SU-DHL-6 (cell line): ENCODE results near the gene RND3.

ENCODE experiments used
- H2AFZ ChIP-seq: fragments of 200-600 bp; sonication (generic); 2 replicates; pipeline ENCODE4 v1.6.1; 2014; ENCODE audit warnings: low read depth, mild to moderate bottlenecking, moderate library complexity, mixed read lengths, antibody characterized with exemption, low read length; ENCODE audit not compliant: severe bottlenecking
- H3F3A ChIP-seq: fragments of 200-600 bp; shearing (Covaris generic); 2 replicates; pipeline ENCODE4 v1.6.0; 2016; ENCODE audit warnings: antibody characterized with exemption, mild to moderate bottlenecking; ENCODE audit not compliant: insufficient read depth
- H3K27ac ChIP-seq: fragments of 200-600 bp; sonication (generic); 2 replicates; pipeline ENCODE4 v1.5.1; 2016; ENCODE audit warnings: low read depth, mild to moderate bottlenecking, low read length, moderate library complexity, mixed read lengths
- H3K27me3 ChIP-seq: fragments of 200-600 bp; sonication (generic), shearing (Covaris generic); 2 replicates; pipeline ENCODE4 v1.6.0; 2014; ENCODE audit warnings: mild to moderate bottlenecking, low read length
- H3K36me3 ChIP-seq: fragments of 200-600 bp; sonication (generic); 2 replicates; pipeline ENCODE4 v1.6.1; 2014; ENCODE audit warnings: mild to moderate bottlenecking, low read length, mixed read lengths
- H3K4me2 ChIP-seq: fragments of 300-600, 200-600 bp; shearing (Covaris generic), sonication (generic); 2 replicates; pipeline ENCODE4 v1.6.0; 2014; ENCODE audit warnings: low read length, low read depth, mild to moderate bottlenecking; ENCODE audit not compliant: poor library complexity, severe bottlenecking
- H3K4me3 ChIP-seq: fragments of 200-600 bp; sonication (generic); 2 replicates; pipeline ENCODE4 v1.5.1; 2014; ENCODE audit warnings: antibody characterized with exemption, low read length, mild to moderate bottlenecking, mixed read lengths; ENCODE audit not compliant: insufficient read depth, poor library complexity, severe bottlenecking
- H3K79me2 ChIP-seq: fragments of 200-600 bp; sonication (generic); 2 replicates; pipeline ENCODE4 v1.6.1; 2014; ENCODE audit warnings: mild to moderate bottlenecking, low read length, moderate library complexity; ENCODE audit not compliant: insufficient read depth
- H3K9ac ChIP-seq: fragments of 200-600 bp; sonication (generic); 2 replicates; pipeline ENCODE4 v1.7.0; 2014; ENCODE audit warnings: mild to moderate bottlenecking, low read length
- H3K9me2 ChIP-seq: fragments of 200-600 bp; sonication (generic); replicated peaks from 2 replicates; pipeline ENCODE4 v1.6.1; 2014; ENCODE audit warnings: low read length; ENCODE audit not compliant: insufficient read depth
- H3K9me3 ChIP-seq: fragments of 200-600 bp; sonication (generic); 2 replicates; pipeline ENCODE4 v1.6.1; 2014; ENCODE audit warnings: low read length, mixed read lengths; ENCODE audit not compliant: insufficient read depth
- H4K20me1 ChIP-seq: fragments of 200-600 bp; sonication (generic); 2 replicates; pipeline ENCODE4 v1.6.1; 2014; ENCODE audit warnings: low read depth, mild to moderate bottlenecking, antibody characterized with exemption, low read length, moderate library complexity, mixed read lengths
- EZH2phosphoT487 ChIP-seq: fragments of 200-600 bp; sonication (generic), shearing (Covaris generic); conservative IDR thresholded peaks from 2 replicates; pipeline ENCODE4 v1.6.1; 2018; ENCODE audit warnings: mild to moderate bottlenecking, antibody characterized with exemption, low read length, moderate library complexity, mixed read lengths
- TF ChIP-seq, protein P1 (sequence below): fragments of 200-600 bp; sonication (generic); IDR thresholded peaks from one replicate; pipeline ENCODE4 v1.5.1; 2017; ENCODE audit warnings: antibody characterized with exemption, mild to moderate bottlenecking, low read length, moderate library complexity; ENCODE audit not compliant: insufficient read depth, poor library complexity, severe bottlenecking

RND3 gene

DNA sequence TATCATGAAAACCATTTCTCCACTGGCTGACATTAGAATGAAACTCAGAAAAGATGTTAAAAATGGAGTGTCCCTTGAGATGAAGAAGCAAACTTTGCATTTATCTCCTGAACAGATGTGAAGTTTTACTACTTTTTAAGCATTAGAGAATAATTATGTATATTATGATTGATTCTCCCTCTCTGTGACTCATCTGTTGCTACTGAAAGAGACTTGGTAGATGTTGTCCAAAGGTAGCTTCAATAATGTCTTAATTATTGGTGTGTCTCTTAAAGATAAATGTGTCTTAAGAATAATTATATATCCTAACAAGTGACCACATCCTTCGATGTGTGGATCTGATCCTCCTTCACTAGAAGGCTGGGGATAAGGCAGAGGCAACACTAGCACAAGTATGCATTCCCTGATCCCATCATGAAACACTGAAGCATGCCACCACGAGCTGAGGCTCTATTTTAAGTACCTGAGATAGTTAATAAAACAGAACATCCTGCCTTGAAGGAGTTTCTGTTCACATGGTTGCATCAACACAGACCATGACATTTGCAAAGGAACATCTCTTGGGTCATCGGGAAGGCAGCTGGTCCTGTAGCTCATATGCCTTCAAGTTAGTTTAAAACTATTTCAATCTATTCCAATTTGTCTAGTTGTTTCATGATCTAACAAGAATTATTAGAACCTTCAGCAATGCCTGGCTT is 15.5 kb downstream of the RND3 start:
- Histone ChIP-seq H3K9me2 (no peaks in the 10 kb centered on the region), H3K79me2 (no peaks in the 10 kb centered on the region), H3K4me2 (no peak overlapping the region), H3K4me3 (no peak overlapping the region), H3K9me3 (no peaks in the 10 kb centered on the region), H3K27me3 (no peaks in the 10 kb centered on the region), H2AFZ (no peak overlapping the region), H3K9ac (no peak overlapping the region), H4K20me1 (no peaks in the 10 kb centered on the region), H3K27ac (no peak overlapping the region), H3K36me3 (no peaks in the 10 kb centered on the region), H3F3A (no peaks in the 10 kb centered on the region)
- no peak for TF ChIP-seq EZH2phosphoT487
- TF ChIP-seq, protein P1, sequence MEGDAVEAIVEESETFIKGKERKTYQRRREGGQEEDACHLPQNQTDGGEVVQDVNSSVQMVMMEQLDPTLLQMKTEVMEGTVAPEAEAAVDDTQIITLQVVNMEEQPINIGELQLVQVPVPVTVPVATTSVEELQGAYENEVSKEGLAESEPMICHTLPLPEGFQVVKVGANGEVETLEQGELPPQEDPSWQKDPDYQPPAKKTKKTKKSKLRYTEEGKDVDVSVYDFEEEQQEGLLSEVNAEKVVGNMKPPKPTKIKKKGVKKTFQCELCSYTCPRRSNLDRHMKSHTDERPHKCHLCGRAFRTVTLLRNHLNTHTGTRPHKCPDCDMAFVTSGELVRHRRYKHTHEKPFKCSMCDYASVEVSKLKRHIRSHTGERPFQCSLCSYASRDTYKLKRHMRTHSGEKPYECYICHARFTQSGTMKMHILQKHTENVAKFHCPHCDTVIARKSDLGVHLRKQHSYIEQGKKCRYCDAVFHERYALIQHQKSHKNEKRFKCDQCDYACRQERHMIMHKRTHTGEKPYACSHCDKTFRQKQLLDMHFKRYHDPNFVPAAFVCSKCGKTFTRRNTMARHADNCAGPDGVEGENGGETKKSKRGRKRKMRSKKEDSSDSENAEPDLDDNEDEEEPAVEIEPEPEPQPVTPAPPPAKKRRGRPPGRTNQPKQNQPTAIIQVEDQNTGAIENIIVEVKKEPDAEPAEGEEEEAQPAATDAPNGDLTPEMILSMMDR, result no peak

DNA sequence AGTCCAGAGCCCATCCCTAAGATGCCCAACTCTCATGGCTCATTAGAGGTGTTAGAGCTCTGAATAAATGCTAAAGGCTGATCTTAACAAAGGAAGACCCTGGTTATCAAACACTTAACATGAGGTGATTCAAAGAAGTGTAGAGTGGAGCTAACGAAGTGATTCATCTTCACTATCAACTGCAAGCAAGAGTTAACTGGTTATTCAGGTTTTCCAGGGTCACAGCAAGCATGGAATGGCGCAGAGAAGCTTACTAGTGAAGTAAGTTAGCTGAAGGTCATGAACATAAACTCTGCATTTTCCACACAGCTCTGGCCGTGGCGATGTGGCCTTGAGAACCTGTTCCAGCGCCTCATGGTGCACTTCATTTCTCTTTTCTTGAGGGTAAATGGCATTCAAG is 17.0 kb downstream of the RND3 start:
- H3K4me3 ChIP-seq, result no peak overlapping the region
- TF ChIP-seq, protein P1, result no peak
- TF ChIP-seq EZH2phosphoT487, result no peak
- H3F3A ChIP-seq, result no peaks in the 10 kb centered on the region
- no peaks in the 10 kb centered on the region for H4K20me1 ChIP-seq
- no peaks in the 10 kb centered on the region for H3K9me3 ChIP-seq
- no peaks in the 10 kb centered on the region for H3K9me2 ChIP-seq
- H2AFZ ChIP-seq, result no peak overlapping the region
- H3K79me2 ChIP-seq, result no peaks in the 10 kb centered on the region
- H3K36me3 ChIP-seq, result no peaks in the 10 kb centered on the region
- no peak overlapping the region for H3K4me2 ChIP-seq
- no peaks in the 10 kb centered on the region for H3K27me3 ChIP-seq
- H3K9ac ChIP-seq, result no peak overlapping the region
- H3K27ac ChIP-seq, result no peak overlapping the region

DNA sequence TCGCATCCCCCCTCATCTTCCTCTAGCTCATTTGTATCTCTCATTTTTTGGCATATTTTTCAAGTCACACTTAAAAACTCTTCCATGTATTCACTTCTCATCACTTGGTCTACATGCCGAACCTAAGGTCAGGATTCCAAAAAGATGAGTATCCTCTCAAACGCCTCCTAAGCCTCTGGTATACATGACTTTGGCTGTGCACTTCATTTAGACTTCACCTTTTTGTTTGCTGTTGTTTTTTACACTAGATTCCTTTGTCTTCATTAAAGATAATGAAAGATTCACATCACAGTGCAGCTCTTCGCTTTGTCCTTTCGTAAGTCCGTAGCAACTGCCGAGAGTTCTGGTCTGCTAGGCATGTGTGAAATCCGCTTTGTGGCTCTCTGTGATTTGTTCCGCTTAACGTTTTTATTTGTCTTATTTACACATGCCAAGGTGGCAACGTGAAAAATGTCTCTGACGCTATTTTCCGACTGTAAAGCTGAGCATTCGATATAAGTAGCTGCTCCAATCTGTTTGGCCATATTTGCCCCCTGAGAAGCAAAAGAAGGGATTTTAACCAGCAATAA is 17.7 kb downstream of the RND3 start:
- H4K20me1 ChIP-seq, result no peaks in the 10 kb centered on the region
- no peak overlapping the region for H2AFZ ChIP-seq
- no peak overlapping the region for H3K4me3 ChIP-seq
- no peak overlapping the region for H3K9ac ChIP-seq
- no peak overlapping the region for H3K27ac ChIP-seq
- H3K79me2 ChIP-seq, result no peaks in the 10 kb centered on the region
- no peaks in the 10 kb centered on the region for H3K9me2 ChIP-seq
- no peaks in the 10 kb centered on the region for H3K9me3 ChIP-seq
- no peak for TF ChIP-seq EZH2phosphoT487
- TF ChIP-seq, protein P1, result no peak
- H3F3A ChIP-seq, result no peaks in the 10 kb centered on the region
- no peaks in the 10 kb centered on the region for H3K27me3 ChIP-seq
- no peaks in the 10 kb centered on the region for H3K36me3 ChIP-seq
- H3K4me2 ChIP-seq, result no peak overlapping the region
